Upper lobe of right lung (tissue), 1 donor: ENCODE results near the gene CTNNA3. TPM values are rescaled to one million over a fixed set of nuclear protein-coding genes. Genes with fewer than 3 reads are reported as not detected.

Source experiments
- ATAC-seq: fragments of 200-7000 bp; cut with Tn5 transposase; one replicate; pipeline ENCODE4 v1.9.1; 2020; ENCODE audit warnings: mild to moderate bottlenecking, moderate library complexity
- DNase-seq: peaks from one replicate; pipeline ENCODE4 v3.0.0-alpha.2; 2020
- H3K27ac ChIP-seq: fragments of 200-600 bp; one replicate; pipeline ENCODE4 v1.8.0; 2022
- H3K27me3 ChIP-seq: fragments of 200-600 bp; one replicate; pipeline ENCODE4 v1.8.0; 2022; ENCODE audit warnings: mild to moderate bottlenecking
- H3K36me3 ChIP-seq: fragments of 200-600 bp; one replicate; pipeline ENCODE4 v1.8.0; 2022
- H3K4me1 ChIP-seq: fragments of 200-600 bp; one replicate; pipeline ENCODE4 v1.8.0; 2022
- H3K4me3 ChIP-seq: fragments of 200-600 bp; one replicate; pipeline ENCODE4 v1.8.0; 2022; ENCODE audit warnings: mild to moderate bottlenecking
- H3K9me3 ChIP-seq: fragments of 200-600 bp; one replicate; pipeline ENCODE4 v1.8.0; 2022
- CTCF ChIP-seq: fragments of 200-600 bp; IDR thresholded peaks from one replicate; pipeline ENCODE4 v1.8.0; 2022; ENCODE audit warnings: antibody characterized with exemption
- intact Hi-C: fragments of 100-400 bp; cut with DNase I; formaldehyde crosslinking; loops from one replicate; pipeline ENCODE4 v1.11.0; 2022
- total RNA-seq: library from RNA; stranded (reverse); fragmentation: NEBNext Ultra II Directional; extraction: Animal tissue kit (Norgen Biotek cat#: 25700); gene quantifications from one replicate; pipeline ENCODE4 v1.2.1, GENCODE V29; 2021
- donor health status: DM: no; HTN: yes; CAD: no; lungs with severe emphysema.

CTNNA3 gene
- total RNA-seq, 1 donor from 2014 or later = 0.67 TPM

GRCh38 chr10:66326876-66327275 is 1369.1 kb downstream of the CTNNA3 start:
- ATAC-seq (no peak), DNase-seq (no peak)
- no peak for TF ChIP-seq CTCF
- H3K9me3 ChIP-seq = no peaks in the 10 kb centered on the region
- intact Hi-C loops = no loop called here
- no peaks in the 10 kb centered on the region for H3K4me1 ChIP-seq
- H3K36me3 ChIP-seq = no peaks in the 10 kb centered on the region
- no peaks in the 10 kb centered on the region for H3K27me3 ChIP-seq
- H3K4me3 ChIP-seq = no peak overlapping the region
- no peak overlapping the region for H3K27ac ChIP-seq

- TF ChIP-seq CTCF = no peak
- Histone ChIP-seq H3K27ac (no peak overlapping the region), H3K36me3 (no peaks in the 10 kb centered on the region), H3K27me3 (no peaks in the 10 kb centered on the region), H3K4me1 (no peaks in the 10 kb centered on the region), H3K4me3 (no peak overlapping the region), H3K9me3 (no peaks in the 10 kb centered on the region)
- ATAC-seq (no peak), DNase-seq (no peak)
- intact Hi-C loops = no loop called here
These were observed 1373.2 kb downstream of the CTNNA3 start for GRCh38 chr10:66322777-66323176.

GRCh38 chr10:66321723-66322665 is 1374.0 kb downstream of the CTNNA3 start:
- no peak for TF ChIP-seq CTCF
- Histone ChIP-seq H3K36me3 (no peaks in the 10 kb centered on the region), H3K4me1 (no peaks in the 10 kb centered on the region), H3K27me3 (no peaks in the 10 kb centered on the region), H3K4me3 (no peak overlapping the region), H3K9me3 (no peaks in the 10 kb centered on the region), H3K27ac (no peak overlapping the region)
- intact Hi-C loops = no loop called here
- DNase-seq (no peak), ATAC-seq (no peak)

GRCh38 chr10:66318761-66319160 is 1377.2 kb downstream of the CTNNA3 start:
- Histone ChIP-seq H3K4me3 (no peak overlapping the region), H3K4me1 (no peaks in the 10 kb centered on the region), H3K9me3 (no peaks in the 10 kb centered on the region), H3K36me3 (no peaks in the 10 kb centered on the region), H3K27ac (no peak overlapping the region), H3K27me3 (no peaks in the 10 kb centered on the region)
- no peak for ATAC-seq
- DNase-seq = no peak
- TF ChIP-seq CTCF = no peak
- intact Hi-C loops = no loop called here

GRCh38 chr10:66307826-66308225 is 1388.2 kb downstream of the CTNNA3 start:
- TF ChIP-seq CTCF = no peak
- Histone ChIP-seq H3K4me1 (no peaks in the 10 kb centered on the region), H3K27ac (no peak overlapping the region), H3K36me3 (no peaks in the 10 kb centered on the region), H3K27me3 (no peaks in the 10 kb centered on the region), H3K4me3 (no peak overlapping the region), H3K9me3 (no peaks in the 10 kb centered on the region)
- intact Hi-C loops = no loop called here
- DNase-seq (no peak), ATAC-seq (no peak)
